ENCODE data around the gene KRTAP9-3. TPM values are rescaled to one million over a fixed set of nuclear protein-coding genes. Genes with fewer than 3 reads are reported as not detected.
"Not testable (repeated sequence)": the region's sequence is repeated elsewhere in the genome, so short reads cannot be mapped to it uniquely, and the experiment has no call there.

The KRTAP9-3 gene
- total and polyA plus RNA-seq, 10 of the 15 experiments (the other 5 are each of a cell fraction or from before 2014, with no cell fraction given): not detected

- 0% methylated on average over 1 of the region's 2 CpGs for WGBS (ENCODE audit: insufficient coverage, insufficient replicate concordance, low lambda C conversion rate, missing lambda C conversion rate)
- FAIRE-seq; H3K9me3 ChIP-seq (replicated peaks; ENCODE audit: control insufficient read depth, insufficient read depth, low read length); H3K79me2 ChIP-seq (ENCODE audit: control insufficient read depth, insufficient read depth, low read length); SMC1A ChIA-PET (ENCODE audit: uncharacterized antibody, unreplicated experiment); H3K4me3 ChIP-seq; H3K4me1 ChIP-seq (ENCODE audit: control insufficient read depth, insufficient read depth, low read length); DNase-seq (ENCODE audit: low read depth, low spot score); BruUV-seq (replicated peaks); H3K9ac ChIP-seq (ENCODE audit: control insufficient read depth, insufficient read depth, low read length); H2AFZ ChIP-seq (ENCODE audit: control insufficient read depth, low read depth, low read length); H3K4me2 ChIP-seq (ENCODE audit: control insufficient read depth, insufficient read depth); H4K20me1 ChIP-seq (ENCODE audit: control insufficient read depth, insufficient read depth); POLR2A ChIA-PET; H3K36me3 ChIP-seq (ENCODE audit: control insufficient read depth in 2 of 2, insufficient read depth in 2 of 2, low read length in 1 of 2); H3K27me3 ChIP-seq (replicated peaks in 1 of 2; ENCODE audit: control insufficient read depth in 2 of 2, insufficient read depth in 2 of 2, low read length in 1 of 2); intact Hi-C loops (cut with micrococcal nuclease; ENCODE audit: unreplicated experiment); H3K27ac ChIP-seq (ENCODE audit: control insufficient read depth, insufficient read depth); RAD21 ChIA-PET (ENCODE audit: unreplicated experiment); CTCF ChIA-PET; ATAC-seq: not testable (repeated sequence)
- in situ Hi-C loops (cut with MboI): loop anchor here (10.0 kb wide), 1 partner anchor 65 kb away; the partner anchor contains the start of genes KRTAP4-1 and KRTAP9-1
These were observed 17.5 kb downstream of the KRTAP9-3 start, which contains the start of gene KRTAP9-4 for GRCh38 chr17:41249637-41250240. KRTAP9-4 (plus strand) TSS chr17:41249687; CDS start chr17:41249721, 34 bp downstream.

GRCh38 chr17:41251261-41251660 is 19.0 kb downstream of the KRTAP9-3 start:
- Histone ChIP-seq H3K9ac (ENCODE audit: control insufficient read depth, insufficient read depth, low read length) (no peak overlapping the region), H3K9me3 (replicated peaks; ENCODE audit: control insufficient read depth, insufficient read depth, low read length) (no peaks in the 10 kb centered on the region), H3K27me3 (replicated peaks in 1 of 2; ENCODE audit: control insufficient read depth in 2 of 2, insufficient read depth in 2 of 2, low read length in 1 of 2) (no peaks in the 10 kb centered on the region; a peak in 1 of 4 replicates), H2AFZ (ENCODE audit: control insufficient read depth, low read depth, low read length) (no peak overlapping the region), H3K27ac (ENCODE audit: control insufficient read depth, insufficient read depth) (no peak overlapping the region), H3K4me3 (no peak overlapping the region), H3K79me2 (ENCODE audit: control insufficient read depth, insufficient read depth, low read length) (no peaks in the 10 kb centered on the region), H3K4me2 (ENCODE audit: control insufficient read depth, insufficient read depth) (no peak overlapping the region), H3K36me3 (ENCODE audit: control insufficient read depth in 2 of 2, insufficient read depth in 2 of 2, low read length in 1 of 2) (no peaks in the 10 kb centered on the region), H4K20me1 (ENCODE audit: control insufficient read depth, insufficient read depth) (no peaks in the 10 kb centered on the region), H3K4me1 (ENCODE audit: control insufficient read depth, insufficient read depth, low read length) (no peaks in the 10 kb centered on the region)
- POLR2A ChIA-PET: no interaction called here
- intact Hi-C loops (cut with micrococcal nuclease; ENCODE audit: unreplicated experiment): no loop called here
- ATAC-seq: no peak
- no peak for DNase-seq (ENCODE audit: low read depth, low spot score)
- SMC1A ChIA-PET (ENCODE audit: uncharacterized antibody, unreplicated experiment): no interaction called here
- FAIRE-seq: no peak
- WGBS (ENCODE audit: insufficient coverage, insufficient replicate concordance, low lambda C conversion rate, missing lambda C conversion rate): 0% methylated on average over 1 of the region's 1 CpG
- in situ Hi-C loops (cut with MboI): no loop called here
- no TSS peak for BruUV-seq (replicated peaks)
- RAD21 ChIA-PET (ENCODE audit: unreplicated experiment): no interaction called here
- CTCF ChIA-PET: no interaction called here
- TF ChIP-seq ZBTB4 (CRISPR knock-in tag; IDR thresholded peaks at IDR 0.05) (no peak), TBL1XR1 (IDR thresholded peaks at IDR 0.05; ENCODE audit: low read depth, low read length) (no peak), TCF3 (IDR thresholded peaks at IDR 0.05; ENCODE audit: borderline replicate concordance, insufficient read depth, low read depth, low read length) (no peak), MYB (IDR thresholded peaks at IDR 0.05; ENCODE audit: borderline replicate concordance, low read depth, low read length) (no peak), EP300 (IDR thresholded peaks at IDR 0.05; ENCODE audit: borderline replicate concordance in 1 of 2, control insufficient read depth in 1 of 2, low read depth in 2 of 2, low read length in 2 of 2) (no peak), YBX1 (IDR thresholded peaks at IDR 0.05) (no peak), RUNX3 (IDR thresholded peaks at IDR 0.05; ENCODE audit: low read length) (no peak), MEF2B (IDR thresholded peaks at IDR 0.05; ENCODE audit: partially characterized antibody, poor library complexity, severe bottlenecking) (no peak), FOXM1 (IDR thresholded peaks at IDR 0.05; ENCODE audit: low read depth, low read length) (no peak), BCLAF1 (IDR thresholded peaks at IDR 0.05) (no peak), GABPA (IDR thresholded peaks at IDR 0.05; ENCODE audit: low read depth) (no peak)
